Activated T-cell treated with anti-CD3 and anti-CD28 coated beads, Interleukin-2, amount 50 U/mL, for 72 hours (primary cell): ENCODE data around the gene SMARCA4. TPM values are rescaled to one million over a fixed set of nuclear protein-coding genes. Genes with fewer than 3 reads are reported as not detected.

ENCODE experiments used
- ATAC-seq, 2 donors: fragments of 150-1000 bp; cut with Tn5 transposase; replicated peaks in 1 of 2; 2 replicates each; pipeline ENCODE4 v1.10.0; 2021; ENCODE audit warnings: moderate library complexity in 2 of 2, mild to moderate bottlenecking in 1 of 2
- DNase-seq, 2 donors: peaks; one replicate each; pipeline ENCODE4 v3.0.0; 2021 to 2022; ENCODE audit warnings: mixed read lengths in 1 of 2
- H3K27ac Mint-ChIP-seq: one replicate; pipeline ENCODE4 v1.8.0; 2022; ENCODE audit warnings: mild to moderate bottlenecking, moderate library complexity, mixed read lengths
- H3K27me3 Mint-ChIP-seq: one replicate; pipeline ENCODE4 v1.8.0; 2022; ENCODE audit warnings: low read depth, mixed read lengths
- H3K36me3 Mint-ChIP-seq, 2 donors: one replicate each; pipeline ENCODE4 v1.8.0; 2022; ENCODE audit warnings: mixed read lengths in 2 of 2, mild to moderate bottlenecking in 1 of 2; ENCODE audit not compliant: insufficient read depth in 2 of 2
- H3K4me1 Mint-ChIP-seq: one replicate; pipeline ENCODE4 v1.8.0; 2022; ENCODE audit warnings: low read depth, mixed read lengths
- H3K4me3 Mint-ChIP-seq, 2 donors: one replicate each; pipeline ENCODE4 v1.8.0; 2022; ENCODE audit warnings: mild to moderate bottlenecking in 2 of 2, mixed read lengths in 2 of 2, moderate library complexity in 2 of 2
- H3K9me3 Mint-ChIP-seq, 2 donors: one replicate each; pipeline ENCODE4 v1.8.0; 2022; ENCODE audit warnings: mixed read lengths in 2 of 2
- total RNA-seq, 2 donors: library from RNA; stranded (reverse); gene quantifications; one replicate each; pipeline ENCODE4 v1.2.3, GENCODE V29; 2022

The SMARCA4 gene
- total RNA-seq, 2 donors from 2014 or later: 80.5 to 83.2 TPM

DNA sequence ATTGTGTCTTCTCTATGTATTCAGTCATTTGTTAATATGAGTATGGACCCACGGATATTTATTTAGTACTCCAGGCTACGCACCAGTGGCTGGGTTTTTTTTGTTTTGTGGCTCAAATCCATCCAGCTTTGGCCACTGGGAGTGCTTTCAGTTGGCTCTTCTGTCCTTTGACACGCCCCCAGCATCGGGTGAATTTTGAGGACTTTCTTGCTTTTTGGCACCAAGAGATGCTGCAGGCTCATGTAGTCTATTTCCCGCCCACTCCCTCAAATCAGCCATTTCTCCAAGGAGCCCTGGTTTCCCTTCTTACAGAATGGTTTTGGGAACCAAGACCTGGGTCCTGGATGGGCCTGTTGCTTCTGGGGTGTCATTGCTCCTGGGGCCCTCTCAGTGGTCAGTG, 55.8 kb downstream of the SMARCA4 start:
- Mint-ChIP-seq H3K27ac (no peak overlapping the region), H3K36me3 (peaks cover 6 to 18% of the 10 kb centered on the region in 2 donors), H3K27me3 (no peaks in the 10 kb centered on the region), H3K4me1 (no peaks in the 10 kb centered on the region), H3K4me3 (no peak overlapping the region), H3K9me3 (no peaks in the 10 kb centered on the region)
- ATAC-seq: no peak
- DNase-seq: no peak

DNA sequence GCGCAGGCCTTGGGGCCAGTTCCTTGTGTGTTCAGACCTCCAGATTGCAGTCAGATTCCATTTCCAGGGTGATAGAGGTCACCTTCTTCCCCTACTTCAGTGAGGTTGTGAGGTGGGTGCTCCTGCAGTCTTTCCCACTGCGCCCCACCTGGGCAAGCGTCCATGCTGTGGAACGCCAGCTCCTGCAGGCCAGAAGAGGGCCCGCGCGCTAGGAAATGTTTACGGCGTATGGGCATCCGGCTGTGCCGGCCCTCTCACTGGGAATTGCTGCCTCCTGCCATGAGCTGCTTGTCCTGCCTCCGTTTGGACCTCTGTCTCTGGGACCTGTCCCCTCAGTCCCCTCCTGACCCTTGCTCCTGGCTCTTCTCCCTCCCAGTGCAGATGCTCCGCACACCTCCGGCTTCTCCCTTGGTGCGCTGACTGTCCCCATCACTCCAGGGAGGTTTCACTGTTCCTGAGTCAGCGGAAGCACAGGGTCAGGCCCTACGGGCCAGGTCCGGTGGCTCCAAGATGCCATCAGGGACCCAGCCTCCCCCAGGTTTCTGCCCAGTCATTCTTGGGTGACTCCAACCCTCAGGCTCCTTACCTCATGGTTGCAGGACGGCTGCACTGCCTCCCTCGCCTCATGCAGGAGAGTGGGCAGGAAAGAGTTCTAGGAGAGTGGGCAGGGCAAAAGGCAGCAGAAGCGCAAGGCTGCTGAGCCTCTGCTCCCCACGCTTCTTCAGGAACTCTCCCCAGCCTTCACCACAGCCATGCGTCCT, 56.6 kb downstream of the SMARCA4 start:
- Mint-ChIP-seq H3K36me3 (peaks cover 6 to 15% of the 10 kb centered on the region in 2 donors), H3K27me3 (no peaks in the 10 kb centered on the region)

DNA sequence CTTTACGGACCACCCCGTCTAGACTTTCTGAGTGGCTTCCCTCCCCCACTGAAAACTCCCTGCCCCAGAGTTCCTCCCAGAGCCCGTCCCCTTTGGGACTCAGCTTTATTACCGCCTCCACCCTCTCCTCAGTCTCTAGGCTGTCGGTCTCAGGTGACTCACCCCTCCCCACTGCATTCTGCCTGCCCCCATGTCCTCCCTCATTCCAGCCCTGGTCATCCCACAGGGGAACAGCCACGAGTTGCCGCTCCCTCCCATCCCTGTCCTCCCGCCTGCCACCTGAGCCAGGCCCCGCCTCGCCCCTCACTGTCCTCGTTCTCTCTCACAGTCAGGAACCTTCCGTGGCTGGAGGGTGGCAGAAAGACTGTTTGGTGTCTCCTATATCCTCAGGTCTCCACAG, 57.3 kb downstream of the SMARCA4 start:
- Mint-ChIP-seq H3K4me1 (no peaks in the 10 kb centered on the region), H3K9me3 (no peaks in the 10 kb centered on the region), H3K27ac (no peak overlapping the region), H3K4me3 (no peak overlapping the region), H3K36me3 (peaks cover 4 to 10% of the 10 kb centered on the region in 2 donors), H3K27me3 (no peaks in the 10 kb centered on the region)
- ATAC-seq (no peak), DNase-seq (no peak)

More for the DNA sequence above, 56.6 kb downstream of the SMARCA4 start:
- no peak overlapping the region for H3K4me3 Mint-ChIP-seq
- no peaks in the 10 kb centered on the region for H3K4me1 Mint-ChIP-seq
- ATAC-seq (no peak), DNase-seq (no peak)
- no peak overlapping the region for H3K27ac Mint-ChIP-seq
- no peaks in the 10 kb centered on the region for H3K9me3 Mint-ChIP-seq

DNA sequence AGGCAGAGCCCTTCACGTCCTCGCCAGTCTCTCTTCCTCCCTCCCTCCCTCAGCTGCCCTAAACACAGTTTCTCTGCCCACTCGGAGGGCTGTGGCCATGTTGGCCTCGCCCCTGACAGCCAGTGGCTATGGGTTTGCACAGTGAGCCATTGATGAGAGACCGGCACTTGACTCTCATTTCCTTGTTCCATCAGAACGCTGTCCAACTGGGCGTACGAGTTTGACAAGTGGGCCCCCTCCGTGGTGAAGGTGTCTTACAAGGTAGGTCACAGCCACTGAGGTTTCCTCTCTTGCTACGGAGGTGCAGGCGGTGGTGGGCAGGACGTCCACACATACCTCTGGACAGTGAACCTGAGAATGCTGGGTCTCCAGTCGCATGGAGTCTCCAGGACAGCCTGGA, 57.9 kb downstream of the SMARCA4 start:
- no peak overlapping the region for H3K4me3 Mint-ChIP-seq
- H3K9me3 Mint-ChIP-seq: no peaks in the 10 kb centered on the region
- no peaks in the 10 kb centered on the region for H3K27me3 Mint-ChIP-seq
- no peaks in the 10 kb centered on the region for H3K4me1 Mint-ChIP-seq
- H3K27ac Mint-ChIP-seq: no peak overlapping the region
- H3K36me3 Mint-ChIP-seq: peaks cover 3 to 7% of the 10 kb centered on the region in 2 donors
- DNase-seq: no peak
- no peak for ATAC-seq

DNA sequence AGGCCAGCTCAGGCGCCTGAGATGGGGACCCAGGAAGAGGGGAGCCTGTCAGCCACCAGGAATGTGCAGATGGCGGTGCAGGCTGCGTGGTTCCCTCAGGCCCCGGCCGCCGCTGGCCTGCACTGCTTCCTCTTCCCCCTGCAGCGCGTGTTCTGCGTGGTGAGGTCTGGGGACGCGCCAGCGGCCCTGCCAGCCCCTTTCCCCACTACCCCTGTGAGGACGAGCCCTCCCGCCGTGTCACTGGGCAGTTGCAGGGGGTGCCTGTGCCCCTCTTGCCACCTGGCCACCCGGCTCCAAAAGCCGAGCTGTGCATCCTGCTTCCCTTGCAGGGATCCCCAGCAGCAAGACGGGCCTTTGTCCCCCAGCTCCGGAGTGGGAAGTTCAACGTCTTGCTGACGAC, 58.4 kb downstream of the SMARCA4 start:
- no peaks in the 10 kb centered on the region for H3K4me1 Mint-ChIP-seq
- H3K9me3 Mint-ChIP-seq: no peaks in the 10 kb centered on the region
- H3K27me3 Mint-ChIP-seq: no peaks in the 10 kb centered on the region
- no peak overlapping the region for H3K27ac Mint-ChIP-seq
- H3K4me3 Mint-ChIP-seq: no peak overlapping the region
- DNase-seq (no peak), ATAC-seq (no peak)
- H3K36me3 Mint-ChIP-seq: peaks cover 3 to 7% of the 10 kb centered on the region in 2 donors

DNA sequence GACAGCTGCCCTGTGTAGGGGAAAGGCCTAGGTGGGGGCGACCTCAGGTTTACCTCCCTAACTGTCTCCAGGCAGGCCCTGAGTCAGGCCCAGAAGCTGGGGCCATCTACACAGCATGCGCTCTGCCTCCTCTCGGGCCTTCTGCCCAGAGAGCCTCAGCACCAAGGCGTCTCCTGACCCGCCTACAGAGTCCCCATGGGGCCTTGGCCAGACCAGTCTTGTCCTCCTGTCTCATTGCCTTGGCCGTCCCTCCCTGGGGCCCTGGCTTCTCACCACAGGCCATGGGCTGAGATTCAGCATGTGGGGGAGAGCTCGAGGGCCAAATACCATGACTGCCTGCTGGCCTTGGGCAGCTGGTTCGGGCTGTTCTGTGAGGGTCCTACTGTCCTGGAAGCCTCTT, 59.0 kb downstream of the SMARCA4 start:
- Mint-ChIP-seq H3K4me1 (no peaks in the 10 kb centered on the region), H3K9me3 (no peaks in the 10 kb centered on the region), H3K4me3 (no peak overlapping the region), H3K36me3 (peaks cover 3 to 6% of the 10 kb centered on the region in 2 donors), H3K27me3 (no peaks in the 10 kb centered on the region), H3K27ac (no peak overlapping the region)
- no peak for DNase-seq
- no peak for ATAC-seq

DNA sequence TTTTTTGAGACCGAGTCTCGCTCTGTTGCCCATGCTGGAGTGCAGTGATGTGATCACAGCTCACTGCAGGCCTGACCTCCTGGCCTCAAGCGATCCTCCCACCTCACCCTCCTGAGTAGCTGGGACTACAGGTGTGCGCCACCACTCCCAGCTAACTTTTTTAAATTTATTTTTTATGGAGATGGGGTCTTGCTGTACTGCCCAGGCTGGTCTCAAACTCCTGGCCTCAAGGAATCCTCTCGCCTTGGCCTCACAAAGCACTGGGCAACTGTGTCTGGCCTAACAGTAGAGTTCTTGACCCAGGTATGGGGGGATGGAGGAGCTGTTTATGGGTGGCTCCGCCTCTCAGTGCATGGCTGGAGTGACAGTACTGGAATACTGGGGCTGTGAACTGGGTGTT, 59.6 kb downstream of the SMARCA4 start:
- ATAC-seq (no peak), DNase-seq (no peak)
- no peak overlapping the region for H3K4me3 Mint-ChIP-seq
- H3K36me3 Mint-ChIP-seq: peaks cover under 1 to 3% of the 10 kb centered on the region in 2 donors
- H3K4me1 Mint-ChIP-seq: no peaks in the 10 kb centered on the region
- H3K27ac Mint-ChIP-seq: no peak overlapping the region
- H3K9me3 Mint-ChIP-seq: no peaks in the 10 kb centered on the region
- no peaks in the 10 kb centered on the region for H3K27me3 Mint-ChIP-seq

DNA sequence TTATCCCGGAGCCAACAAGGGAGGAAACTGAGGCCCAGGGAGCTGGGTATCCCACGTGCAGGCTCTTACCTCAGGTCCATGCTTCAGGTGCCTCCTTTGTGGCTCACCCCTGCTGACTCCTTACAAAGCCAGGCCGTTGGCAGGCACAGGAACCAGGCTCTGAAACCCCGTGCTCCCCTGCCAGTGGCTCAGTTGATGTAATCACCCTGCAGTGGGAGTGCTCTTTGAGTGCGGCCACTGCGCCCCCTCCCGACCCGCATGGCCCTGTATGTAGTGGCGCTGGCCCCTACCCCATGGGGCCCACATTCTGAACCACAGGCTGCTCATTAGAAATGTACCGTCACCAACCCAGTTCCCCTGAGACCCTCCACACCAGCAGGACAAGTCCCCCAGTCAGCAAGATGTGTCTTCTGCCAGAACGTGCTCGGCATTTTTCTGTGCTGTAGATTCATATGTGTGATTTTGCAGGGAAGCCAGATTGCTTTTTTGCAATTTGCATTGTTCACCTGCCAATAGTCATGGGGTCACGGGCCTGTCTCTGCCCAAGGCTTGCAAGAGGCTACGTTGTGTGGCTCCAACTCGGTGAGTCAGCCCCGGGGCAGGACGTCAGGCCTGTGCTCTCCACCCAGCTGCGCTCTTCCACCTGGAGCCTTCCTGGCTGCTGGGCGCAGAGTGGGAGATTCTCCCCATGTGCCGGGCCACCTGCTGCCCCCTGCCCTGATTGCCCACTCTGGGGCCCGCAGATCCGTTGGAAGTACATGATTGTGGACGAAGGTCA, 60.3 kb downstream of the SMARCA4 start:
- H3K4me1 Mint-ChIP-seq: no peaks in the 10 kb centered on the region
- H3K9me3 Mint-ChIP-seq: no peaks in the 10 kb centered on the region
- ATAC-seq (no peak), DNase-seq (no peak)
- H3K36me3 Mint-ChIP-seq: peaks cover 0 to 3% of the 10 kb centered on the region in 2 donors
- H3K27me3 Mint-ChIP-seq: no peaks in the 10 kb centered on the region
- no peak overlapping the region for H3K4me3 Mint-ChIP-seq
- H3K27ac Mint-ChIP-seq: no peak overlapping the region

DNA sequence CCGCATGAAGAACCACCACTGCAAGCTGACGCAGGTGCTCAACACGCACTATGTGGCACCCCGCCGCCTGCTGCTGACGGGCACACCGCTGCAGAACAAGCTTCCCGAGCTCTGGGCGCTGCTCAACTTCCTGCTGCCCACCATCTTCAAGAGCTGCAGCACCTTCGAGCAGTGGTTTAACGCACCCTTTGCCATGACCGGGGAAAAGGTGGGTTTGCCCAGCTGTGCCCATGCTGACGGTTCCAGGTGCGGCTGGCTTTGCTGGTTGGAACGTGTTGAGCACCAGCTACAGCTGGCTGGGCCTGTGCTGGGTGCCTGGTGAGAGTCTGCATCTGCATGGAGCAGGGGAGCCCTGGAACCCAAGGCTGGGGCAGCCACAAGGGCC, 60.9 kb downstream of the SMARCA4 start:
- Mint-ChIP-seq H3K4me3 (no peak overlapping the region), H3K27me3 (no peaks in the 10 kb centered on the region), H3K36me3 (peaks cover 0 to 3% of the 10 kb centered on the region in 2 donors), H3K9me3 (no peaks in the 10 kb centered on the region), H3K27ac (no peak overlapping the region), H3K4me1 (no peaks in the 10 kb centered on the region)
- DNase-seq (no peak), ATAC-seq (no peak)

DNA sequence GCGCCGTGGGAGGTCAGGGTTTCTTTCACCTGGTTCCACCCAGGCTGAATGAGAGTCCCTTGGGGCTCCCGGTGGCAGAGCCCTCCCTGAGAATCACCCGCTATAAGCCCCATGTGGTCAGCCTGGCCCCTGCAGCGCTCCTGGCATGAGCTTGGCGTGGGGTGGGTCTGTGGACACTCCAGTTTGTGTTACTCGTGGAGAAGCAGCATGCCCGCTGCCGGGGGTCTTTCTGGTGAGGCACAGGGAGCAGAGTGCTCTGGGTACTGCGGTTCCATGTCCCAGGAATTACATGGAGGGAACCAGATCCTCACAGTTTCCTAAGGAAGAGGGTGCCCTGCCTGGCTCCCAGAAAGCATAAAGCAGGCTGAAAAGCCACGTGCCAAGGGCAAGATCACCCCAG, 62.2 kb downstream of the SMARCA4 start:
- H3K36me3 Mint-ChIP-seq: peaks cover 0 to 3% of the 10 kb centered on the region in 2 donors

DNA sequence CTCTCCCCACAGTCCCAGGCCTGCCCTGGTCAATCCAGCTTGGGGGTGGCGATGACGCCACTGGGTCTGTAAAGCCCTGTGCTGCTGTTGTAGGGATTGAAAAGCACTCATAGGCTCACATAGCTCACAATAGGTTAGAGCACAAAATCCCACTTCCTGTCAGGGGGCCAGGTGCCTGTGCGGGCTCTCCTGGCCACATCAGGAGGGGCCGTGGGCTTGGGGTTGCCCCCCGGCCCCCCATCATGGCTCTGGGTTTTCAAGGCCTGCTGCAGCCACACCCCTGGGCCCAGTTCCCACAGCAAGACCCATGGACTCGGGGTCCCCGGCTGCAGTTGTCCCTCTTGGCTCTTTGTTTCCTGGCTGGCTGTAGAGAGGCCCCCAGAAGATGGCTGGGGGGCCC, 62.9 kb downstream of the SMARCA4 start:
- H3K4me3 Mint-ChIP-seq: no peak overlapping the region
- H3K4me1 Mint-ChIP-seq: no peaks in the 10 kb centered on the region
- no peaks in the 10 kb centered on the region for H3K9me3 Mint-ChIP-seq
- ATAC-seq (no peak), DNase-seq (no peak)
- H3K36me3 Mint-ChIP-seq: peaks cover 0 to 3% of the 10 kb centered on the region in 2 donors
- H3K27ac Mint-ChIP-seq: no peak overlapping the region
- no peaks in the 10 kb centered on the region for H3K27me3 Mint-ChIP-seq

More for the DNA sequence above, 62.2 kb downstream of the SMARCA4 start:
- DNase-seq (no peak), ATAC-seq (no peak)
- Mint-ChIP-seq H3K27me3 (no peaks in the 10 kb centered on the region), H3K27ac (no peak overlapping the region), H3K4me1 (no peaks in the 10 kb centered on the region), H3K4me3 (no peak overlapping the region), H3K9me3 (no peaks in the 10 kb centered on the region)

DNA sequence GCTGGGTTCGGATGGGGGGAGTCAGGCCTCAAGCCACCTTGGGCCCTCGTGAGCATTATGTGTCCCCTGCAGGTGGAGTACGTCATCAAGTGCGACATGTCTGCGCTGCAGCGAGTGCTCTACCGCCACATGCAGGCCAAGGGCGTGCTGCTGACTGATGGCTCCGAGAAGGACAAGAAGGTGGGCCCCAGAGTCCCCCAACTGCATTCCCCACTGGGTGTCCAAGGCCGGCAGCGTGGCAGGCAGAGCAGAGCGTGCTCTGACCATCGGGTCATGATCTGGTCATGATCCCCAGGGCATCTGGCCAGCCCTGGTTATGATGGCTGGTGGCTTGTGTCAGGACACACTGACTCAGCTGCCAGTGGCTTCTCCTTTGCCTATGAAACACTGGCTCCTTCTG, 63.4 kb downstream of the SMARCA4 start:
- ATAC-seq (no peak), DNase-seq (no peak)
- peaks cover 0 to 4% of the 10 kb centered on the region in 2 donors for H3K36me3 Mint-ChIP-seq
- H3K9me3 Mint-ChIP-seq: no peaks in the 10 kb centered on the region
- H3K27me3 Mint-ChIP-seq: no peaks in the 10 kb centered on the region
- H3K4me1 Mint-ChIP-seq: no peaks in the 10 kb centered on the region
- H3K4me3 Mint-ChIP-seq: no peak overlapping the region
- H3K27ac Mint-ChIP-seq: no peak overlapping the region

DNA sequence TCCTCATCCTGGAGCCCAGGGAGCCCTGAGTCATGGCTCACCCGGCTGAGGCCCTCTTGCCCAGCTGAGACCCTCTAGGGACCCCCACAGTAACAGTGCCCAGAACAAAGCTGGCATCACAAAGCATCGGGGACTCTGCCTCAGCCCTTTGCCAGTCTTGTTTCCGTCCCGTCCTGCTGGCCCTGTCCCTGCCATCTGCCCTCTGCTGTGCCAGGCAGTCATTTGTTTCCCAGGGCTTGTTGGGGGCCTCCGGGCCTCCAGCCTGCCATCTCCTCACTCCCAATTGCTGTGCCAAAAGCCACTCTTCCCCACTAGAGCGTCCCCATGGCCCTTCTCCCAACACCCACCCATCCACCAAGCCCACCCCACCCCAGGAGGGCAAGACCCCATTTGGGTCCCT, 64.2 kb downstream of the SMARCA4 start:
- H3K9me3 Mint-ChIP-seq: no peaks in the 10 kb centered on the region
- H3K36me3 Mint-ChIP-seq: peaks cover 0 to 4% of the 10 kb centered on the region in 2 donors
- no peak for DNase-seq
- H3K4me3 Mint-ChIP-seq: no peak overlapping the region
- no peaks in the 10 kb centered on the region for H3K4me1 Mint-ChIP-seq
- no peaks in the 10 kb centered on the region for H3K27me3 Mint-ChIP-seq
- ATAC-seq: no peak
- H3K27ac Mint-ChIP-seq: no peak overlapping the region
